ENCODE data around the gene KIFC3. TPM values are rescaled to one million over a fixed set of nuclear protein-coding genes. Genes with fewer than 3 reads are reported as not detected.

KIFC3 gene
- total RNA-seq, 1 experiment from 2014 or later = 32.6 TPM

DNA sequence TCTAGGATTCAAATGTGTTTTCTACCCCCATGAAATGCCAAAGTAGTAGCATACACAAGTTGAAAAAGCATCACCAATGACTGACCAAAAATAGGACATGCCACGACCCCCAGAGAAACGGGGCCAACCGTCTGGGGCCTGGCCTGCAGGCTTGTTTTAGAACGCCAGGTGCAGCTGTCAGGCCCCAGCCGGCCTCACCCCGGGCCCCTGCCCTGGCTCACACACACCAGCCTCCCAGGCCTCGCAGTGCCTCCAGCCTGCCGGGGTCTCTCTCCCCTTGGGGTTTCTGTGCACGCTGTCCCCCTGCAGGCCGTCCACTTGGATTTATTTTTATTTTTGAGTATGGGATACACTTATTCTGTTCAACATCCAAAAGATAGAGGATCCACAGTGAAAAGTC lies 58.8 kb downstream of the KIFC3 start:
- H3F3A ChIP-seq (ENCODE audit: low read length, unreplicated experiment) = no peaks in the 10 kb centered on the region
- H3K9ac ChIP-seq (ENCODE audit: low read length) = no peak overlapping the region
- BruUV-seq (replicated peaks) = no TSS peak
- ChIA-PET POLR2A (ENCODE audit: unreplicated experiment) (no interaction called here), CTCF (no interaction called here)
- no peak for ATAC-seq
- no peak overlapping the region for H2AFZ ChIP-seq (ENCODE audit: low read length)
- no peak overlapping the region for H3K27ac ChIP-seq (ENCODE audit: low read length)
- no peaks in the 10 kb centered on the region for H3K4me1 ChIP-seq (ENCODE audit: insufficient read depth, low read length)
- intact Hi-C loops (cut with micrococcal nuclease) = no loop called here
- H3K9me2 ChIP-seq (replicated peaks; ENCODE audit: low read length) = no peaks in the 10 kb centered on the region
- no peaks in the 10 kb centered on the region for H3K79me2 ChIP-seq (ENCODE audit: low read length)
- no peaks in the 10 kb centered on the region for H3K9me3 ChIP-seq (ENCODE audit: low read length)
- H3K36me3 ChIP-seq (ENCODE audit: low read depth, low read length) = no peaks in the 10 kb centered on the region
- DNase-seq = no peak
- H3K27me3 ChIP-seq (ENCODE audit: low read length) = no peaks in the 10 kb centered on the region
- H3K4me2 ChIP-seq (ENCODE audit: low read length) = no peak overlapping the region
- no peaks in the 10 kb centered on the region for H4K20me1 ChIP-seq (ENCODE audit: low read length)
- no peak overlapping the region for H3K4me3 ChIP-seq (ENCODE audit: low read length)
- TF ChIP-seq EZH2 (IDR thresholded peaks at IDR 0.05; ENCODE audit: low read length, unreplicated experiment) = no peak
- no peak for TF ChIP-seq EZH2phosphoT487 (IDR thresholded peaks at IDR 0.05; ENCODE audit: borderline replicate concordance, low read length)
- TF ChIP-seq, protein P1, sequence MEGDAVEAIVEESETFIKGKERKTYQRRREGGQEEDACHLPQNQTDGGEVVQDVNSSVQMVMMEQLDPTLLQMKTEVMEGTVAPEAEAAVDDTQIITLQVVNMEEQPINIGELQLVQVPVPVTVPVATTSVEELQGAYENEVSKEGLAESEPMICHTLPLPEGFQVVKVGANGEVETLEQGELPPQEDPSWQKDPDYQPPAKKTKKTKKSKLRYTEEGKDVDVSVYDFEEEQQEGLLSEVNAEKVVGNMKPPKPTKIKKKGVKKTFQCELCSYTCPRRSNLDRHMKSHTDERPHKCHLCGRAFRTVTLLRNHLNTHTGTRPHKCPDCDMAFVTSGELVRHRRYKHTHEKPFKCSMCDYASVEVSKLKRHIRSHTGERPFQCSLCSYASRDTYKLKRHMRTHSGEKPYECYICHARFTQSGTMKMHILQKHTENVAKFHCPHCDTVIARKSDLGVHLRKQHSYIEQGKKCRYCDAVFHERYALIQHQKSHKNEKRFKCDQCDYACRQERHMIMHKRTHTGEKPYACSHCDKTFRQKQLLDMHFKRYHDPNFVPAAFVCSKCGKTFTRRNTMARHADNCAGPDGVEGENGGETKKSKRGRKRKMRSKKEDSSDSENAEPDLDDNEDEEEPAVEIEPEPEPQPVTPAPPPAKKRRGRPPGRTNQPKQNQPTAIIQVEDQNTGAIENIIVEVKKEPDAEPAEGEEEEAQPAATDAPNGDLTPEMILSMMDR (conservative IDR thresholded peaks at IDR 0.05; ENCODE audit: low read depth, low read length) = no peak

GRCh38 chr16:57742543-57742942 lies 59.7 kb downstream of the KIFC3 start:
- Histone ChIP-seq H3K27me3 (ENCODE audit: low read length) (no peaks in the 10 kb centered on the region), H3K79me2 (ENCODE audit: low read length) (no peaks in the 10 kb centered on the region), H3F3A (ENCODE audit: low read length, unreplicated experiment) (no peaks in the 10 kb centered on the region), H3K4me3 (ENCODE audit: low read length) (no peak overlapping the region), H3K9me3 (ENCODE audit: low read length) (no peaks in the 10 kb centered on the region), H3K4me1 (ENCODE audit: insufficient read depth, low read length) (no peaks in the 10 kb centered on the region), H3K9ac (ENCODE audit: low read length) (no peak overlapping the region), H3K27ac (ENCODE audit: low read length) (no peak overlapping the region), H3K36me3 (ENCODE audit: low read depth, low read length) (no peaks in the 10 kb centered on the region), H3K9me2 (replicated peaks; ENCODE audit: low read length) (no peaks in the 10 kb centered on the region), H2AFZ (ENCODE audit: low read length) (no peak overlapping the region), H4K20me1 (ENCODE audit: low read length) (no peaks in the 10 kb centered on the region), H3K4me2 (ENCODE audit: low read length) (no peak overlapping the region)
- no peak for ATAC-seq
- intact Hi-C loops (cut with micrococcal nuclease) = no loop called here
- TF ChIP-seq EZH2phosphoT487 (IDR thresholded peaks at IDR 0.05; ENCODE audit: borderline replicate concordance, low read length) = no peak
- no peak for TF ChIP-seq EZH2 (IDR thresholded peaks at IDR 0.05; ENCODE audit: low read length, unreplicated experiment)
- TF ChIP-seq, protein P1 (conservative IDR thresholded peaks at IDR 0.05; ENCODE audit: low read depth, low read length) = no peak
- DNase-seq = no peak
- CTCF ChIA-PET = no interaction called here
- POLR2A ChIA-PET (ENCODE audit: unreplicated experiment) = no interaction called here
- no TSS peak for BruUV-seq (replicated peaks)

GRCh38 chr16:57741660-57742191 lies 60.6 kb downstream of the KIFC3 start:
- Histone ChIP-seq H3K4me2 (ENCODE audit: low read length) (no peak overlapping the region), H3K27me3 (ENCODE audit: low read length) (no peaks in the 10 kb centered on the region), H3K36me3 (ENCODE audit: low read depth, low read length) (no peaks in the 10 kb centered on the region), H4K20me1 (ENCODE audit: low read length) (no peaks in the 10 kb centered on the region), H3K9me2 (replicated peaks; ENCODE audit: low read length) (no peaks in the 10 kb centered on the region), H3K79me2 (ENCODE audit: low read length) (peaks cover 6% of the 10 kb centered on the region; the same call in 1 of the 2 replicates), H3K4me3 (ENCODE audit: low read length) (no peak overlapping the region), H3F3A (ENCODE audit: low read length, unreplicated experiment) (no peaks in the 10 kb centered on the region), H3K27ac (ENCODE audit: low read length) (no peak overlapping the region), H3K4me1 (ENCODE audit: insufficient read depth, low read length) (peaks cover 6% of the 10 kb centered on the region), H3K9me3 (ENCODE audit: low read length) (no peaks in the 10 kb centered on the region), H2AFZ (ENCODE audit: low read length) (no peak overlapping the region), H3K9ac (ENCODE audit: low read length) (no peak overlapping the region)
- DNase-seq (no peak), ATAC-seq (no peak)
- BruUV-seq (replicated peaks) = no TSS peak
- intact Hi-C loops (cut with micrococcal nuclease) = no loop called here
- ChIA-PET POLR2A (ENCODE audit: unreplicated experiment) (no interaction called here), CTCF (no interaction called here)
- TF ChIP-seq EZH2 (IDR thresholded peaks at IDR 0.05; ENCODE audit: low read length, unreplicated experiment) (no peak), EZH2phosphoT487 (IDR thresholded peaks at IDR 0.05; ENCODE audit: borderline replicate concordance, low read length) (no peak)
- TF ChIP-seq, protein P1 (conservative IDR thresholded peaks at IDR 0.05; ENCODE audit: low read depth, low read length) = no peak

All from PC-3 (cell line).